Keratinocyte (primary cell): ENCODE results near the gene PHLPP2.

Source experiments
- CTCF ChIP-seq, 3 experiments: IDR thresholded peaks in 1 of 3; conservative IDR thresholded peaks in 1 of 3; optimal IDR thresholded peaks in 1 of 3; 2 replicates in 2 of 3; 3 replicates in 1 of 3; pipeline versions ENCODE3 to v1.5.1; 2011; ENCODE audit warnings: low read length in 3 of 3, mild to moderate bottlenecking in 3 of 3, moderate library complexity in 2 of 3, control low read depth in 1 of 3, inconsistent platforms in 1 of 3; ENCODE audit not compliant: insufficient read depth in 2 of 3; ENCODE audit errors: extremely low read depth in 1 of 3
- EZH2 ChIP-seq: IDR thresholded peaks from one replicate; pipeline ENCODE4 v1.6.1; 2012; ENCODE audit warnings: inconsistent platforms, mild to moderate bottlenecking, low read length, moderate library complexity

- TF ChIP-seq CTCF (optimal IDR thresholded peaks at IDR 0.05 in 1 of 3, IDR thresholded peaks at IDR 0.05 in 1 of 3, conservative IDR thresholded peaks at IDR 0.05 in 1 of 3; ENCODE audit: extremely low read depth in 1 of 3, insufficient read depth in 2 of 3, low read length in 3 of 3) (no peak), EZH2 (no peak)
These were observed 3.2 kb upstream of the PHLPP2 start for GRCh38 chr16:71727551-71728324.
